ENCODE measurements around the gene SLC39A10.

DNA sequence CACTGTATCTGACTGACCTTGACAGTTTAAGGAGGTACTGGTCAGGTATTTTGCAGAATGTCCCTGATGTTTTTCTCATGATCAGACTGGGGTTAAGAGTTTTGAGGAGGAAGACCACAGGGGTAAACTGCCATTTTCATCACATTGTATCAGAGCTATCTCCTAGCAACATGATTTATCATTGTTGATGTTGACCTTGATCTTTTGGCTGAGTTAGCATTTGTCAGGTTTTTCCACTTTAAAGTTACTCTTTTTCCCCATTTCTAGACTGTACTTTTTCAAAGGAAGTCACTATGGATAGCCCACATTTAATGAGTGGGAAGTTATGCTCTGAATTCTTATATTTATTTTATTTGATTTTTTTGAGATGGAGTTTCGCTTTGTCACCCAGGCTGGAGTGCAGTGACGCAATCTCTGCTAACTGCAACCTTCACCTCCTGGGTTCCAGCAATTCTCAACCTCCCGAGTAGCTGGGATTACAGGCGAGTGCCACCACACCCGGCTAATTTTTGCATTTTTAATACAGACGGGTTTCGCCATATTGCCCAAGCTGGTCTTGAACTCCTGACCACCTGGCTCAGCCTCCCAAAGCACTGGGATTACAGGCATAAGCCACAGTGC, 17.7 kb upstream of the SLC39A10 start:
- TF ChIP-seq EZH2phosphoT487 (IDR thresholded peaks at IDR 0.05; ENCODE audit: insufficient read depth, low read depth), result no peak
- TF ChIP-seq EZH2 (IDR thresholded peaks at IDR 0.05; ENCODE audit: insufficient read depth, poor library complexity, severe bottlenecking), result no peak

Measured in GM23248 (cell line).